ENCODE results near the gene OGT.
A peak's percentile ranks its signal among the peaks of the same experiment; 100 is the strongest.
"Not testable (repeated sequence)": the region's sequence is repeated elsewhere in the genome, so short reads cannot be mapped to it uniquely, and the experiment has no call there.

Gene OGT

GRCh38 chrX:71541210-71542022, 8.5 kb downstream of the OGT start:
- peak; percentile 21 for DNase-seq

- peak; percentile 44 for DNase-seq
Measured at GRCh38 chrX:71542411-71542810, 9.5 kb downstream of the OGT start.

- no peak for DNase-seq
Measured at GRCh38 chrX:71542825-71543224, 9.9 kb downstream of the OGT start.

GRCh38 chrX:71543316-71543715, 10.4 kb downstream of the OGT start:
- DNase-seq, result no peak

- DNase-seq, result no peak
Measured at GRCh38 chrX:71545364-71545763, 12.5 kb downstream of the OGT start.

- no peak for DNase-seq
Measured at GRCh38 chrX:71546879-71547278, 14.0 kb downstream of the OGT start.

GRCh38 chrX:71547339-71547738, 14.4 kb downstream of the OGT start:
- DNase-seq, result no peak

GRCh38 chrX:71549986-71550385, 17.1 kb downstream of the OGT start:
- no peak for DNase-seq

- DNase-seq, result no peak
Measured at GRCh38 chrX:71550578-71550977, 17.7 kb downstream of the OGT start.

GRCh38 chrX:71556036-71556435, 23.1 kb downstream of the OGT start:
- DNase-seq, result no peak

GRCh38 chrX:71558920-71559319, 26.0 kb downstream of the OGT start:
- no peak for DNase-seq

GRCh38 chrX:71559773-71560172, 26.9 kb downstream of the OGT start:
- DNase-seq, result not testable (repeated sequence)

- DNase-seq, result no peak
Measured at GRCh38 chrX:71563921-71564320, 31.0 kb downstream of the OGT start.

- peak; percentile 68 for DNase-seq
Measured at GRCh38 chrX:71565474-71566041, 32.7 kb downstream of the OGT start.

- not testable (repeated sequence) for DNase-seq
Measured at GRCh38 chrX:71571390-71571789, 38.5 kb downstream of the OGT start.

GRCh38 chrX:71573590-71573989, 40.7 kb downstream of the OGT start:
- DNase-seq, result no peak

- DNase-seq, result no peak
Measured at GRCh38 chrX:71577682-71578081, 44.8 kb downstream of the OGT start.

GRCh38 chrX:71578253-71579135, 45.6 kb downstream of the OGT start, which contains the start of gene GCNA:
TSS of gene GCNA (plus strand) at chrX:71578437. CDS start at chrX:71580822, 2,385 bp downstream.
- DNase-seq, result no peak

GRCh38 chrX:71579136-71579989, 46.5 kb downstream of the OGT start:
- no peak for DNase-seq

- DNase-seq, result no peak
Measured at GRCh38 chrX:71579990-71580380, 47.1 kb downstream of the OGT start.

- no peak for DNase-seq
Measured at GRCh38 chrX:71581210-71581609, 48.3 kb downstream of the OGT start.

- no peak for DNase-seq
Measured at GRCh38 chrX:71586929-71587328, 54.0 kb downstream of the OGT start.

- DNase-seq, result not testable (repeated sequence)
Measured at GRCh38 chrX:71593210-71593609, 60.3 kb downstream of the OGT start.

Measured in hematopoietic multipotent progenitor cell treated with erythropoietin and hydrocortisone succinate and interleukin-3 and kit ligand, for 4 days (in vitro differentiated cells).